ENCODE results near the gene SAMSN1. TPM values are rescaled to one million over a fixed set of nuclear protein-coding genes. Genes with fewer than 3 reads are reported as not detected.

SAMSN1 gene
- total RNA-seq, 1 experiment from 2014 or later: 0.44 TPM

- CTCF ChIA-PET: no interaction called here
- in situ Hi-C loops (cut with HindIII; ENCODE audit: low pct_unique_long_range_greater_than_20kb, low sequenced_read_pairs): no loop called here
Observed at GRCh38 chr21:14592296-14593000, 46.3 kb upstream of the SAMSN1 start.

GRCh38 chr21:14591882-14592281 lies 45.8 kb upstream of the SAMSN1 start:
- ATAC-seq: no peak
- Histone ChIP-seq H3K27ac (ENCODE audit: low read length) (no peak overlapping the region), H3K36me3 (ENCODE audit: control insufficient read depth, insufficient read depth, low read length) (no peaks in the 10 kb centered on the region), H3K4me1 (ENCODE audit: control insufficient read depth, insufficient read depth, low read length) (no peaks in the 10 kb centered on the region), H3K27me3 (ENCODE audit: control insufficient read depth, insufficient read depth, low read length) (no peaks in the 10 kb centered on the region), H3K4me3 (ENCODE audit: low read depth in 2 of 2, low read length in 2 of 2) (no peak overlapping the region), H3K9me3 (ENCODE audit: control insufficient read depth, insufficient read depth, low read depth, low read length) (no peaks in the 10 kb centered on the region)
- POLR2A ChIA-PET: no interaction called here
- in situ Hi-C loops (cut with HindIII; ENCODE audit: low pct_unique_long_range_greater_than_20kb, low sequenced_read_pairs): no loop called here
- CTCF ChIA-PET: no interaction called here
- BruUV-seq (replicated peaks): no TSS peak
- DNase-seq (ENCODE audit: low read depth, low spot score): no peak
- TF ChIP-seq CTCF (IDR thresholded peaks at IDR 0.05): no peak
- no peak for TF ChIP-seq TCF7L2 (IDR thresholded peaks at IDR 0.05; ENCODE audit: low read depth, low read length)
- no peak for TF ChIP-seq REST (IDR thresholded peaks at IDR 0.05; ENCODE audit: insufficient read depth in 1 of 2, low read depth in 2 of 2, low read length in 1 of 2)
- TF ChIP-seq POLR2AphosphoS5 (IDR thresholded peaks at IDR 0.05; ENCODE audit: low read depth, low read length): no peak
- no peak for TF ChIP-seq SIN3A (IDR thresholded peaks at IDR 0.05; ENCODE audit: borderline replicate concordance, insufficient read depth, low read depth, low read length)
- intact Hi-C loops (cut with micrococcal nuclease; ENCODE audit: unreplicated experiment): no loop called here

More at GRCh38 chr21:14592296-14593000, 46.3 kb upstream of the SAMSN1 start:
- no peak for DNase-seq (ENCODE audit: low read depth, low spot score)
- Histone ChIP-seq H3K4me3 (ENCODE audit: low read depth in 2 of 2, low read length in 2 of 2) (no peak overlapping the region), H3K27ac (ENCODE audit: low read length) (no peak overlapping the region), H3K9me3 (ENCODE audit: control insufficient read depth, insufficient read depth, low read depth, low read length) (no peaks in the 10 kb centered on the region), H3K36me3 (ENCODE audit: control insufficient read depth, insufficient read depth, low read length) (no peaks in the 10 kb centered on the region), H3K4me1 (ENCODE audit: control insufficient read depth, insufficient read depth, low read length) (no peaks in the 10 kb centered on the region), H3K27me3 (ENCODE audit: control insufficient read depth, insufficient read depth, low read length) (no peaks in the 10 kb centered on the region)
- POLR2A ChIA-PET: no interaction called here
- TF ChIP-seq TCF7L2 (IDR thresholded peaks at IDR 0.05; ENCODE audit: low read depth, low read length) (no peak), POLR2AphosphoS5 (IDR thresholded peaks at IDR 0.05; ENCODE audit: low read depth, low read length) (no peak), REST (IDR thresholded peaks at IDR 0.05; ENCODE audit: insufficient read depth in 1 of 2, low read depth in 2 of 2, low read length in 1 of 2) (no peak)
- BruUV-seq (replicated peaks): no TSS peak
- intact Hi-C loops (cut with micrococcal nuclease; ENCODE audit: unreplicated experiment): no loop called here
- ATAC-seq: no peak

Data from Panc1 (cell line).